OCI-LY7 (cell line): ENCODE data around the gene CRADD. TPM values are rescaled to one million over a fixed set of nuclear protein-coding genes. Genes with fewer than 3 reads are reported as not detected.

ENCODE experiments used
- BruUV-seq: library from RNA; stranded (reverse); fragments of 400-500 nt; replicated peaks from 2 replicates; lab custom pipeline; 2021; lab: Mats Ljungman, UMichigan
- CTCF ChIA-PET: fragments of 300-600 bp; sonication (Branson Sonifier 250); formaldehyde crosslinking; loops from one replicate; lab custom pipeline; 2022; ENCODE audit warnings: antibody characterized with exemption; ENCODE audit not compliant: unreplicated experiment; lab: Charles Lee
- POLR2A ChIA-PET: fragments of 300-600 bp; sonication (Branson Sonifier 250); formaldehyde crosslinking; loops from one replicate; lab custom pipeline; 2022; ENCODE audit warnings: antibody characterized with exemption; lab: Charles Lee
- DNase-seq: peaks from one replicate; pipeline ENCODE4 v3.0.0-alpha.2; 2015; ENCODE audit warnings: low spot score
- H2AFZ ChIP-seq: fragments of 200-600 bp; sonication (generic), shearing (Covaris generic); 2 replicates; pipeline ENCODE4 v1.6.1; 2014; ENCODE audit warnings: mild to moderate bottlenecking, antibody characterized with exemption, low read length, moderate library complexity
- H3K27ac ChIP-seq: fragments of 200-600 bp; sonication (generic); 2 replicates; pipeline ENCODE4 v1.5.1; 2014; ENCODE audit warnings: mixed run types, low read depth, mild to moderate bottlenecking, moderate library complexity, low read length, inconsistent platforms; ENCODE audit not compliant: poor library complexity, severe bottlenecking
- H3K36me3 ChIP-seq: fragments of 200-600 bp; sonication (generic); 2 replicates; pipeline ENCODE4 v1.6.1; 2014; ENCODE audit warnings: mild to moderate bottlenecking, antibody characterized with exemption, low read length, moderate library complexity, mixed read lengths; ENCODE audit not compliant: insufficient read depth
- H3K4me1 ChIP-seq: fragments of 200-600 bp; sonication (generic); 2 replicates; pipeline ENCODE4 v1.5.1; 2014; ENCODE audit warnings: mild to moderate bottlenecking, low read length; ENCODE audit not compliant: insufficient read depth, poor library complexity, severe bottlenecking
- H3K4me2 ChIP-seq: fragments of 200-600 bp; sonication (generic); 2 replicates; pipeline ENCODE4 v1.6.1; 2014; ENCODE audit warnings: mild to moderate bottlenecking, low read length
- H3K4me3 ChIP-seq: fragments of 200-600 bp; sonication (generic); 2 replicates; pipeline ENCODE4 v1.5.1; 2014; ENCODE audit warnings: mild to moderate bottlenecking, low read depth, low read length; ENCODE audit not compliant: poor library complexity, severe bottlenecking
- H3K79me2 ChIP-seq: fragments of 200-600 bp; sonication (generic); 2 replicates; pipeline ENCODE4 v1.6.1; 2016; ENCODE audit warnings: low read depth, mild to moderate bottlenecking, low read length, moderate library complexity, mixed read lengths; ENCODE audit not compliant: insufficient read depth
- H3K9me2 ChIP-seq: fragments of 200-600 bp; sonication (generic); 2 replicates; pipeline ENCODE4 v1.6.1; 2016; ENCODE audit warnings: mild to moderate bottlenecking, low read length, mixed read lengths; ENCODE audit not compliant: insufficient read depth
- H3K9me3 ChIP-seq: fragments of 200-600 bp; sonication (generic); 2 replicates; pipeline ENCODE4 v1.6.1; 2014; ENCODE audit warnings: mild to moderate bottlenecking, mixed run types, low read length, mixed read lengths
- H4K20me1 ChIP-seq: fragments of 200-600 bp; sonication (generic); 2 replicates; pipeline ENCODE4 v1.6.1; 2014; ENCODE audit warnings: mild to moderate bottlenecking, antibody characterized with exemption, low read length, moderate library complexity, mixed read lengths; ENCODE audit not compliant: insufficient read depth
- CTCF ChIP-seq: fragments of 200-600 bp; sonication (generic); conservative IDR thresholded peaks from 2 replicates; pipeline ENCODE4 v1.5.1; 2014; ENCODE audit warnings: mild to moderate bottlenecking, antibody characterized with exemption, low read length, moderate library complexity, mixed read lengths
- EZH2phosphoT487 ChIP-seq: fragments of 200-600 bp; sonication (generic); IDR thresholded peaks from 2 replicates; pipeline ENCODE4 v1.6.1; 2018; ENCODE audit warnings: low read depth, borderline replicate concordance, mild to moderate bottlenecking, mixed run types, antibody characterized with exemption, low read length, moderate library complexity, mixed read lengths
- intact Hi-C: fragments of 100-400 bp; cut with micrococcal nuclease; formaldehyde crosslinking; loops from one replicate; pipeline ENCODE4 v1.10.0; 2022; ENCODE audit not compliant: unreplicated experiment
- total RNA-seq, 2 experiments: library from RNA; depleted of rRNA in 1 of 2; stranded (reverse); fragments of >200 nt in 1 of 2; shearing (Covaris generic) in 1 of 2; gene quantifications; 2 replicates each; pipeline ENCODE4 v1.2.3, GENCODE V29; 2014 to 2022

Gene CRADD
- total RNA-seq, 2 experiments from 2014 or later, result 10.5 to 16.8 TPM

DNA sequence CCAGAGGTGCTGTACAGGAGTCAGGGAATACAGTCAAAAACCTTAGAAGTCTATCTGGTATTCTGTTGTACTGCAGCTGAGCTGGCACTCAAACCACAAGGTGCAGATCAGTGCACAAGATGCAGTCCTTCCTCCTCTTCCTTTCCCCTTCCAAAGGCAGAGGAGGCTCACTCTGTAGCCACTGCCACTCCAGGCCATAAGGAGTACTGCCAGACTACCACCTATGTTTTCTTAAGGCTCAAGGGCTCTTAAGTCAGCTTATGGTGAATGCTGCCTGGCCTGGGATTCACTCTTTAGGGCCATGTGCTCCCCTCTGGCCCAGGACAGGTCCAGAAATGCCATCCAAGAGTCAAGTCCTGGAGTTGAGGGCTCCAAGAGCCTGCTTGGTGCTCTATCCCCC lies 200.3 kb downstream of the CRADD start:
- Histone ChIP-seq H3K9me2 (no peaks in the 10 kb centered on the region), H3K27ac (no peak overlapping the region), H3K4me2 (no peak overlapping the region), H4K20me1 (no peaks in the 10 kb centered on the region), H3K36me3 (no peaks in the 10 kb centered on the region), H2AFZ (no peak overlapping the region), H3K9me3 (no peaks in the 10 kb centered on the region), H3K4me1 (no peaks in the 10 kb centered on the region), H3K79me2 (no peaks in the 10 kb centered on the region), H3K4me3 (no peak overlapping the region)
- DNase-seq, result no peak
- intact Hi-C loops, result no loop called here
- no peak for TF ChIP-seq CTCF
- ChIA-PET POLR2A (no interaction called here), CTCF (no interaction called here)
- no TSS peak for BruUV-seq

DNA sequence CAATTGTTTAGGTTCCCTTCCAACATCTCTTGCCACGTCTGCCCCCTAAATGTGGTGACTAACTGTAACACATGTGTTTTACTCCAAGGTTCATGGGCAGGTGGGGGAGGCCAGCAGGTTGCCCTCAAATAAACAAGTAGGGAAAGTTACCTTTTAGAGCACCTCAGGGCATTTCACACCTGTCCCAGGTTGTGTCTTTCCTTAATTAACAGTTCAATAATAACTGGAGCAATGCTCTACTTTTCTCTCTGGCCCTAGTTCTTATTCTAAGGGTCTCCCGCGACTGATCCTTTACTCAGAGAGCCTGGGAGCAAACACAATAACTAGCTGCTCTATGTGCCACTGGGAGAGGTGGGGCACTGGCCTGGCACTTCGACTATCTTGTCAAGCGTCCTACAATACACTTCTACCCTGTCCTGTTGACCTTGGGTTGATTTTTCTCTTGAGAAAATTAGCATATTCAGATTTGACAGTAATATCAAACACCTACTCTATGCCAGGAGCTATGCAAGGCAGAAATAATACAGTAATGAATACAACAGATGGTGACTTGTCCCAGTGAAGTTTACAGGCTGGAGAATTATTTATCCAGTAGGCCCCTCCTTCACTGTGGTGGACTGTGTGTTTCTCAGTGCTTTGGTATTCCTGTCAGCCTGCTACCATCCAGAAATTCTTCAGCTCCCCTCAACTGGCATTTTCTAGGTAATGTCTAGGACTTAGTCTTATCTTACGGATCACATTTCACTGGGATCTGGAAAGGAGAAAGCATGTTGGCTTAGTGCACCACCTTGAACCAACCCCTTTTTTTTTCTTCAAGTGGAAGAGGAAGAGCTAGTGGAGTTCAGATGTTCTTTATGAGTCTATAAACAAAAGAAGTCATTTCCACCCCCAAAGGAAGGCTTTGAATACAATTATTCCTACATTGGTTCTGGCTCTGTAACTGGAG lies 202.6 kb downstream of the CRADD start:
- CTCF ChIA-PET, result no interaction called here
- BruUV-seq, result no TSS peak

More for the DNA sequence above, 202.6 kb downstream of the CRADD start:
- POLR2A ChIA-PET, result no interaction called here
- no peaks in the 10 kb centered on the region for H3K36me3 ChIP-seq
- no peak overlapping the region for H2AFZ ChIP-seq
- H3K79me2 ChIP-seq, result no peaks in the 10 kb centered on the region
- no peaks in the 10 kb centered on the region for H3K9me3 ChIP-seq
- H3K4me3 ChIP-seq, result no peak overlapping the region
- H3K4me1 ChIP-seq, result no peaks in the 10 kb centered on the region
- no peaks in the 10 kb centered on the region for H4K20me1 ChIP-seq
- DNase-seq, result no peak
- H3K4me2 ChIP-seq, result no peak overlapping the region
- intact Hi-C loops, result no loop called here
- no peaks in the 10 kb centered on the region for H3K9me2 ChIP-seq
- no peak overlapping the region for H3K27ac ChIP-seq
- TF ChIP-seq EZH2phosphoT487 (no peak), CTCF (no peak)
